Kidney epithelial cell (primary cell): ENCODE measurements around the gene CDCA3. TPM values are rescaled to one million over a fixed set of nuclear protein-coding genes. Genes with fewer than 3 reads are reported as not detected.
A peak's percentile ranks its signal among the peaks of the same experiment; 100 is the strongest.
"Not testable (repeated sequence)": the region's sequence is repeated elsewhere in the genome, so short reads cannot be mapped to it uniquely, and the experiment has no call there.

Source experiments
- DNase-seq: peaks from one replicate; pipeline ENCODE4 v3.0.0-alpha.2; 2010; ENCODE audit warnings: low read depth
- H3K27me3 ChIP-seq: 2 replicates; pipeline ENCODE4 v1.6.0; 2011; ENCODE audit warnings: low read length; ENCODE audit not compliant: control insufficient read depth, insufficient read depth
- H3K36me3 ChIP-seq: 2 replicates; pipeline ENCODE4 v1.5.1; 2011; ENCODE audit warnings: low read length; ENCODE audit not compliant: control insufficient read depth, insufficient read depth
- H3K4me3 ChIP-seq: 2 replicates; pipeline ENCODE4 v1.5.1; 2011; ENCODE audit warnings: low read depth, mild to moderate bottlenecking, control low read depth, low read length
- total RNA-seq: library from RNA; depleted of rRNA; stranded (reverse); fragments of >200 nt; gene quantifications from 2 replicates; pipeline ENCODE4 v1.2.3, GENCODE V29; 2015
- TF ChIP-seq, protein P1 (sequence below): IDR thresholded peaks from 2 replicates; pipeline ENCODE4 v1.5.1; 2011; ENCODE audit warnings: mild to moderate bottlenecking, moderate library complexity, low read length, control low read depth, inconsistent platforms; ENCODE audit not compliant: insufficient read depth, poor library complexity, severe bottlenecking

Gene CDCA3
- total RNA-seq, result 5.8 and 8.3 TPM in 2 replicates

DNA sequence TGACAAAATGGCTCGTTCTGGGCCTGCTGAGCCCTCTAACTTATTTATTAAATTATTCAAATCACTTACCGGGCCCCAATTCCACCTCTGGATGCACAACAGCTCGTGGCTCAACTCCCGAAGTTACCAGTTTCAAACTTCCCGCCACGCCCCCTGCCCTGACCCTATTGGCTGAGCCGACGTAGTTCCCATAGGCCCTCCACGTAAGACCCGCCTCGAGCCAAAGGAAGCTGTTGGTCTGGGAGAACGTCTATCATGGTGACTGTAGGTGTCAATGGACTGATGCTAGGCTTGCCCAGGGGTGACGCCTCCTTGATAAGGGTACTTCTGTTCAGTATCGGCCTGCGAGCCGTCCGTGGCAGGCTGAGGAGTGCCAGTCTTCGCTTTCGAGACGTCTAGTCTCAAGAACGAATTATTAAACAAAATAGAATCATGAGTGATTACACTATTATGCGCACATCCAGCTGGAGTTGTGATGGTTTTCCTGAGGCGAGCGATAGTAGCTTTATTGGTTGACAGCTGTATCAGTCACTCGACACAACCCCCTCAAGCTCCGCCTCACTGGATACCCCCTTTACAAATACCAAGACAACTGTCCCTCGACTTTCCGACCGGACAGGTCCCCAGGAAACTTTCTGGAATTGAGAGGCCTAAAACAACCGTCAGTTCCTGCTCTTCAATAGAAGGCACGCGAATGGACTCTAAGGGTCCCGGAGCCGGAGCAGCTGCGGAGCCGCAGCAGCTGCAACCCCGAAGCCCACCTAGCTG lies at the start of gene CDCA3:
Gene CDCA3 (minus strand): TSS at position 134 of the 768 bp plus-strand sequence. CDS start 334 bp downstream, outside the sequence.
- DNase-seq, result peak; percentile 96
- peak within 1 kb of the TSS; percentile 95 for H3K4me3 ChIP-seq
- peaks cover 4% of the 10 kb centered on the region for H3K36me3 ChIP-seq
- H3K27me3 ChIP-seq, result no peaks in the 10 kb centered on the region
- TF ChIP-seq, protein P1, sequence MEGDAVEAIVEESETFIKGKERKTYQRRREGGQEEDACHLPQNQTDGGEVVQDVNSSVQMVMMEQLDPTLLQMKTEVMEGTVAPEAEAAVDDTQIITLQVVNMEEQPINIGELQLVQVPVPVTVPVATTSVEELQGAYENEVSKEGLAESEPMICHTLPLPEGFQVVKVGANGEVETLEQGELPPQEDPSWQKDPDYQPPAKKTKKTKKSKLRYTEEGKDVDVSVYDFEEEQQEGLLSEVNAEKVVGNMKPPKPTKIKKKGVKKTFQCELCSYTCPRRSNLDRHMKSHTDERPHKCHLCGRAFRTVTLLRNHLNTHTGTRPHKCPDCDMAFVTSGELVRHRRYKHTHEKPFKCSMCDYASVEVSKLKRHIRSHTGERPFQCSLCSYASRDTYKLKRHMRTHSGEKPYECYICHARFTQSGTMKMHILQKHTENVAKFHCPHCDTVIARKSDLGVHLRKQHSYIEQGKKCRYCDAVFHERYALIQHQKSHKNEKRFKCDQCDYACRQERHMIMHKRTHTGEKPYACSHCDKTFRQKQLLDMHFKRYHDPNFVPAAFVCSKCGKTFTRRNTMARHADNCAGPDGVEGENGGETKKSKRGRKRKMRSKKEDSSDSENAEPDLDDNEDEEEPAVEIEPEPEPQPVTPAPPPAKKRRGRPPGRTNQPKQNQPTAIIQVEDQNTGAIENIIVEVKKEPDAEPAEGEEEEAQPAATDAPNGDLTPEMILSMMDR, result no peak

DNA sequence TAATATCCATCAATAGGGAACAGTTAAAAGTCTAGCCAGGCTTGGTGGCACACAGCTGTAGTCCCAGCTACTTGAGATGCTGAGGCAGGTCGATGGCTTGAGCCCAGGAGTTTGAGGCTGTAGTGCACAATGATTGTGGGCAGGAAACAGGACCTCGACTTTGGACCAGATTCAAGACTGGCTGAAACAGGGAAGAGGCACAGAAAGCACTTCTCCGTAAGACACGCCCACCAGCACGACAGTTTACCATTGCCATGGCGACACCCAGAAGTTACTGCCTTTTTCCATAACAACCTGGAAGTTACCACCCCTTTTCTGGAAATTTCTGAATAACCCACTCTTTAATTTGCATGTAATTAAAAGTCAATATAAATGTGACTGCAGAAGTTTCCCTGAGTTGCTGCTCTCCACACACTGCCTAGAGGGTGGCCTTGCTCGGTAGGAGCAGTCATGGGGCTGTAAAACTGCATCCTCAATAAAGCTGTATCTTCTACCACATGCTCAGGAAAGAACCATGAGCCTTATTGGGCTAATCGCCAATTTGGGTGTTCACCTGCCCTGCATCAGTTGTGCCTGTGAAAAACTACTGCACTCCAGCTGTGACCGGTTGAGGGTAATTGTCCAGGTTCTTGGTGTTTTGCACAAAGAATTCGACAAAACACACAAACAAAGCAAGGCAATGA lies 48.9 kb upstream of the CDCA3 start:
- H3K4me3 ChIP-seq, result no peak overlapping the region
- no peaks in the 10 kb centered on the region for H3K27me3 ChIP-seq
- TF ChIP-seq, protein P1, result no peak
- H3K36me3 ChIP-seq, result no peaks in the 10 kb centered on the region
- no peak for DNase-seq

DNA sequence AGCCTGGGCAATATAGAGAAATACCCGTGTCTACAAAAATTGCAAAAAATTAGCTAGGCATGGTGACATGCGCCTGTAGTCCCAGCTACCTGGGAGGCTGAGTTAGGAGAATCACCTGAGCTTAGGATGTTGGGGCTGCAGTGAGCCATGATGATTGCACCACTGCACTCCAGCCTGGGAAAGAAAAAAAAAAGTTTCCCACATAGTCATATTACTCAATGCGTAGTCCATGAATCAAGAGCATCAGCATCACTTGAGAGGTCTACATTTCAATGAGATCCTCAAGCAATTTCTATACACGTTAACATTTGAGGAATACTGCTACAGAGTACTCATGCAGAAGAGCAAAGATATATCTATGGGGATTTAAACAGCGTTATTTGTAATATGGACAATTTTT lies 48.3 kb upstream of the CDCA3 start:
- Histone ChIP-seq H3K36me3 (no peaks in the 10 kb centered on the region), H3K27me3 (no peaks in the 10 kb centered on the region), H3K4me3 (no peak overlapping the region)
- DNase-seq, result no peak
- TF ChIP-seq, protein P1, result no peak

DNA sequence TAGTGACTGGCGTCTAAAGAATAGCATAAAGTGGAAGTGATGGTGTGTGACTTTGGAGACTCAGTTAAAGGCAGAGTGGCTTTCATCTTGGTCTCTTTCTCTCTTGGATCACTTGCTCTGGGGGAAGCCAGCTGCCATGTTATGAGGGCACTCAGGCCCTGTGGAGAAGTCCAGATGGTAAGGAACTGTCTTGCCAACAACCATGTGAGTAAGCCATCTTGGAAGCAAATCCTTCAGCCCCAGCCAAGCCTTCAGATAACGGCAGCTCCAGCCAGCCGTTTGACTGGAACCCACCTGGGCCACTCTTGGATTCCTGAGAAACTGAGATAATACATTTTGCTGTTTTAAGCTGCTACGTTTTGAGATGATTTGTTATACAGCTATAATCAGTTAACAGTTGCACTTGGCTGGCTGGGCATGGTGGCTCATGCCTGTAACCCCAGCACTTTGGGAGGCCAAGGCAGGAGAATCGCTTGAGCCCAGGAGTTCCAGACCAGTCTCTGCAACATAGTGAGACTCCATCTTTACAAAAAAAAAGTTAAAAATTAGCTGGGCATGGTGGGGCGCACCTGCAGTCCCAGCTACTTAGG lies 45.9 kb upstream of the CDCA3 start:
- Histone ChIP-seq H3K4me3 (no peak overlapping the region), H3K27me3 (no peaks in the 10 kb centered on the region), H3K36me3 (no peaks in the 10 kb centered on the region)
- no peak for DNase-seq
- TF ChIP-seq, protein P1, result no peak

DNA sequence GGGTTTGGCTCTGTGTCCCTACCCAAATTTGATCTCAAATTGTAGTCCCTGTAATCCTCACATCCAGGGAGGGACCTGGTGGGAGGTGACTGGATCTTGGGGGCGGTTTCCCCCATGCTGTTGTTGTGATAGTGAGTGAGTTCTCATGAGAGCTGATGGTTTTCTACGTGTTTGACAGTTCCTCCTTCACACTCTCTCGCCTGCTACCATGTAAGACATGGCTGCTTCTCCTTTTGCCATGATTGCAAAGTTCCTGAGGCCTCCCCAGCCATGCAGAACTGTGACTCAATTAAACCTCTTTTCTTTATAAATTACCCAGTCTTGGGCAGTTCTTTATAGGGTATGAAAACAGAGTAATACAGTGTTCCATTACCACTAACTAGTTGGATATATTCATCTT lies 43.2 kb upstream of the CDCA3 start:
- no peak for DNase-seq

DNA sequence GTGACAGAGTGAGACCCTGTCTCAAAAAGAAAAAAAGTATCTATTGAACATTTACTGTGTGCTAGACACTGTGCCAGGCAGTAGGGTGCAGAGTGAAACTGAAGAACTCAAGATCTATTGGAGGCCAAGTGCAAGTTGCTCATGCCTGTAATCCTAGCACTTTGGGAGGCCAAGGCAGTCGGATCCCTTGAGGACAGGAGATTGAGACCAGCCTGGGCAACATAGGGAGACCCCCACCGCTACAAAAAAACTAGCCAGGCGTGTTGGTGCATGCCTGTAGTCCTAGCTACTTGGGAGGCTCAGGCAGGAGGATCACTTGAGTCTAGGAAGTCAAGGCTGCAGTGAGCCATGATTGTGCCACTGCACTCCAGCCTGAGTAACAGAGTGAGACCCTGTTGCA lies 41.6 kb upstream of the CDCA3 start:
- H3K4me3 ChIP-seq, H3K36me3 ChIP-seq, DNase-seq, H3K27me3 ChIP-seq: not testable (repeated sequence)

More for the DNA sequence above, 43.2 kb upstream of the CDCA3 start:
- TF ChIP-seq, protein P1, result no peak
- Histone ChIP-seq H3K4me3 (no peak overlapping the region), H3K36me3 (no peaks in the 10 kb centered on the region), H3K27me3 (no peaks in the 10 kb centered on the region)
